ENCODE data around the gene CYFIP2. TPM values are rescaled to one million over a fixed set of nuclear protein-coding genes. Genes with fewer than 3 reads are reported as not detected.

The CYFIP2 gene
- total and polyA plus RNA-seq, 2 of the 13 experiments (the other 11 are each of a cell fraction or from before 2014, with no cell fraction given), result 22.6 to 30.3 TPM

GRCh38 chr5:157290981-157291711 is 25.2 kb downstream of the CYFIP2 start (continued):
- no peak for TF ChIP-seq REST (IDR thresholded peaks at IDR 0.05; ENCODE audit: borderline replicate concordance in 1 of 2, low read depth in 1 of 2, low read length in 2 of 2)
- no peak for TF ChIP-seq GATA4 (IDR thresholded peaks at IDR 0.05; ENCODE audit: borderline replicate concordance, low read depth)
- peak; percentile 93 for TF ChIP-seq MEF2D (CRISPR knock-in tag; IDR thresholded peaks at IDR 0.05)
- peak; percentile 98 for TF ChIP-seq MEIS2 (CRISPR knock-in tag; IDR thresholded peaks at IDR 0.05)
- TF ChIP-seq AHDC1 (CRISPR knock-in tag; IDR thresholded peaks at IDR 0.05; ENCODE audit: borderline replicate concordance), result peak; percentile 97
- TF ChIP-seq BORCS8-MEF2B (CRISPR knock-in tag; IDR thresholded peaks at IDR 0.05), result peak; percentile 94
- TF ChIP-seq YEATS2 (CRISPR knock-in tag; IDR thresholded peaks at IDR 0.05; ENCODE audit: borderline replicate concordance), result peak; percentile 84; the same call in 1 of the 2 replicates
- TF ChIP-seq ZNF441 (CRISPR knock-in tag; IDR thresholded peaks at IDR 0.05; ENCODE audit: borderline replicate concordance), result peak; percentile 100
- TF ChIP-seq SP140L (CRISPR knock-in tag; IDR thresholded peaks at IDR 0.05; ENCODE audit: borderline replicate concordance), result peak; percentile 84; the same call in 1 of the 2 replicates
- peak; percentile 84; the same call in 1 of the 2 replicates for TF ChIP-seq ZNF276 (CRISPR knock-in tag; IDR thresholded peaks at IDR 0.05; ENCODE audit: low read depth)
- peak; percentile 81; the same call in 1 of the 2 replicates for TF ChIP-seq MTERF4 (CRISPR knock-in tag; IDR thresholded peaks at IDR 0.05)
- peak; percentile 60 for TF ChIP-seq ZBTB7B (CRISPR knock-in tag; IDR thresholded peaks at IDR 0.05)
- TF ChIP-seq MBD4 (IDR thresholded peaks at IDR 0.05; ENCODE audit: borderline replicate concordance, low read length), result no peak
- TF ChIP-seq BCL6 (CRISPR knock-in tag; IDR thresholded peaks at IDR 0.05), result peak; percentile 82
- peak; percentile 78; the same call in 1 of the 2 replicates for TF ChIP-seq ZNF451 (CRISPR knock-in tag; IDR thresholded peaks at IDR 0.05)
